HG03354 (cell line): Measurements from ENCODE around the gene SVOP.
A peak's percentile ranks its signal among the peaks of the same experiment; 100 is the strongest.
"Not testable (repeated sequence)": the region's sequence is repeated elsewhere in the genome, so short reads cannot be mapped to it uniquely, and the experiment has no call there.

Experiments used
- ATAC-seq: cut with Tn5 transposase; IDR thresholded peaks from one replicate; pipeline ENCODE4 v1.9.1; 2021; ENCODE audit warnings: mild to moderate bottlenecking; ENCODE audit not compliant: unreplicated experiment, poor library complexity, severe bottlenecking

Gene SVOP, protein sequence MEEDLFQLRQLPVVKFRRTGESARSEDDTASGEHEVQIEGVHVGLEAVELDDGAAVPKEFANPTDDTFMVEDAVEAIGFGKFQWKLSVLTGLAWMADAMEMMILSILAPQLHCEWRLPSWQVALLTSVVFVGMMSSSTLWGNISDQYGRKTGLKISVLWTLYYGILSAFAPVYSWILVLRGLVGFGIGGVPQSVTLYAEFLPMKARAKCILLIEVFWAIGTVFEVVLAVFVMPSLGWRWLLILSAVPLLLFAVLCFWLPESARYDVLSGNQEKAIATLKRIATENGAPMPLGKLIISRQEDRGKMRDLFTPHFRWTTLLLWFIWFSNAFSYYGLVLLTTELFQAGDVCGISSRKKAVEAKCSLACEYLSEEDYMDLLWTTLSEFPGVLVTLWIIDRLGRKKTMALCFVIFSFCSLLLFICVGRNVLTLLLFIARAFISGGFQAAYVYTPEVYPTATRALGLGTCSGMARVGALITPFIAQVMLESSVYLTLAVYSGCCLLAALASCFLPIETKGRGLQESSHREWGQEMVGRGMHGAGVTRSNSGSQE

GRCh38 chr12:109020796-109021380 lies at the start of gene SVOP:
SVOP (minus strand) TSS chr12:109021068; CDS start chr12:109020868, 200 bp downstream.
- ATAC-seq: no peak

GRCh38 chr12:109069307-109070271 lies 48.7 kb upstream of the SVOP start:
- no peak for ATAC-seq

- no peak for ATAC-seq
Observed at GRCh38 chr12:109065853-109066193, 45.0 kb upstream of the SVOP start.

DNA sequence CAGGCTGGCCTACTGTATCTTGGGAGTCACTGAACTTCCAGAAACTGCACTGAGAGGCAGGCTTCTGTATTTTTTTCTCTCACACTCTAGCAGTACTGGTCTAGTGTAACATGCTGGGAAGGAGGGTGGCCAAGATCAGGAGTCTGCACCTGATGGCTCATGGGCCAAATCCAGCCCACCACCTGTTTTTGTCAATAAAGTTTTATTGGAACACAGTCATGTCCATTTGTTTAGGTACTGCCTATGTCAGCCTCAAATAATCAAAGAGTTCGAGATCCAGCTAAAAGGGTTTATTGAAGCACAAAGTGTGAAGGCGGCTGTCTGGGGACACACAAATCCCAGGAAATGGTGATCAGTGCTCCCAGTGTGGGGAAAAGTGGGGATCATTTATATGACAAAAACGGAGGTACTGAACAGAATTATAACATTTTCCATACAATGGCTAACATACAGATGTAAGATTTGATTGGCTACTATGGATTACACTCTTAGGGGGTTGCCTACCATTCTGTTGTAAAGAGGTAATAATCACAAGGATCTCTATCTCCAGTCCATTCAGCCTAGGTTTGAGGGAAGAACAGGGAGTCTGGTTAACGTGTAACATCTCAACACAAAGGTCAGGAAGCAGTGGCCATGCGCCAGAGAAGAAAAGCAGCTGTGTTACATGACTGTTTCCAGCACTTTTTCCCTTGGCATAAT lies 44.4 kb upstream of the SVOP start:
- no peak for ATAC-seq

DNA sequence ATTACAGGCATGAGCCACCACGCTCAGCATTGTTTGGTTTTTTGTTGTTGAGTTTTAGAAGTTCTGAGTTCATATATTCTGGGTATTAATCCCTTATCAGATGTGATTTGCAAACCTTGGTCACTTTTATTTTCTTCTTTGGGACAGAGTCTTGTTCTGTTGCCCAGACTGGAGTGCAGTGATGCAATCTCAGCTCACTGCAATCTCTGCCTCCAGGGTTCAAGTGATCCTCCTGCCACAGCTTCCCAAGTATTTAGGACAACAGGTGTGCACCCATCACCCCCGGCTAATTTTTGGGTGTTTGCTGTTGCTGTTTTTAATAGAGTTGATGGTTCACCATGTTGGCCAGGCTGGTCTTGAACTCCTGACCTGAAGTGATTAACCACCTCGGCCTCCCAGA lies 43.3 kb upstream of the SVOP start:
- no peak for ATAC-seq

DNA sequence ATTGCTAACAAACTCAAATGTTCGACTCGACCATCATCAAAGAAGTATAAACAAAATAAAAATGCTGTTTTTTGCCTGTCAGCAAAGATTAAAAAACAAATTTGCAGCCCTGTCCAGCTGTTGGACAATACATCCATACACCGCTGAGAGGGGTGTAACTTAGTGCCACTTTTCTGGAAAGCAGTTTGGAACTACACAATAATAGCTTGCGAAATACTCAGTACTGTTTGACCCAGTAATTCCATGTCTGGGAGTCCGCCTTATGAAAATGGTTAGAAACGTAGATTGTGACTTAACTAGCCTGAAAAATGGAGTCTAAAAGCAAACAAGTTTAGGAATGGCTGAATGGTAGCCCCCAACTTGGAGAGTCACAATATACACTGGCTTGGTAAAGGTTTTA lies 37.9 kb upstream of the SVOP start:
- ATAC-seq: no peak

DNA sequence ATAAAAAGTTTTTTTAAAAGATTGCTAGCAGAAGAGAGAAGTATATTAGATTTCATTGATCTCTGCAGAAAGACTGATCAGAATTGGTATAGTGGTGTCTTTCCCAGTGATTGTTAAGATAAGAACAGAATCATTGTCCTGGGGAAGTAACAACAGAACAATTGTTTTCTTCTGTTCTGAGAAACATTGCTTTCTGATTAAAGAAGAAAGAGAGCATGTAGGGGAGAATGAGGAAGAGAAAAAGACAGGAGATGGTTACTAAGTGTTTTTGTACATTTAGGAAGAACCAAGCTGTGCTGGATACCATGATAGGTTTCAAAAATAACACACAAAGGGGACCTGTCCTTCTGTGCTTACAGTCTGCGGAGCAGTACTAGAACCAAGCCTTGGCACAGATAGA lies 36.5 kb upstream of the SVOP start:
- no peak for ATAC-seq

DNA sequence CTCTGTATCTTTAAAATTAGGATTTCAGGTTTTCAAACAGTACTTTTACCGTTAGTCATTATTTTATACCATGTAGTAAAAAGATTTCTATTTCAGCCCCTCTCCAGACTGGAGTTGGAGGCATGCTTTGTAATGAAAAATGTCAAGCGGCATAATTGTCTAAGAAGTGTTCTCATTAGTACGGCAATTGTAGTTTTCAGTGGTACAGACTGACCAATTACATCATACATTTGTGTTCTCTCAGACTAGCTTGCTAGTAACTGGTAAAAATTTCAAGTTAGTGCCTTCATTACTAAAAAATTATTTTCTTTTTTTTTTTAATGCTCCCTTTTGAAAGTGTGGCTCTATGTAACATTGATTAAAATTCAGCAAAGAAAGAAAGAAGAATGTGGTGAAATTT lies 36.0 kb upstream of the SVOP start:
- ATAC-seq: no peak

DNA sequence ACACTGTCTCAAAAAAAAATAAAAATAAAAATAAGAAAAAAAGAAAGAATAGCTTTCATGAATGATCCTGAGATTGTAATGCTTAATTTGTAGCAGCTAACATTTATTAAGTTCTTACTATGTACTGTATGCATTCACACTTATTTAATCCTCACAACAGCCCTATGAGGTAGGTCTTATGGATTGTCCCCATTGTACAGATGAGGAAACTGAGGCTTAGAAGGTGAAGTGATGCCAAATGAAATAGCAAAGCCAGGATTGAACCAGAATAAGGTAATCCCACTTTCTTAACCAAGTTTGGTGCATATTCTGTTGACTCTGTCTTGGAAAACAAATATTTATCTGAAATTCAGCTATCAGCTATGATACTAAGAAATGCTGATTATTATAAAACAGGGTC lies 33.7 kb upstream of the SVOP start:
- ATAC-seq: no peak

DNA sequence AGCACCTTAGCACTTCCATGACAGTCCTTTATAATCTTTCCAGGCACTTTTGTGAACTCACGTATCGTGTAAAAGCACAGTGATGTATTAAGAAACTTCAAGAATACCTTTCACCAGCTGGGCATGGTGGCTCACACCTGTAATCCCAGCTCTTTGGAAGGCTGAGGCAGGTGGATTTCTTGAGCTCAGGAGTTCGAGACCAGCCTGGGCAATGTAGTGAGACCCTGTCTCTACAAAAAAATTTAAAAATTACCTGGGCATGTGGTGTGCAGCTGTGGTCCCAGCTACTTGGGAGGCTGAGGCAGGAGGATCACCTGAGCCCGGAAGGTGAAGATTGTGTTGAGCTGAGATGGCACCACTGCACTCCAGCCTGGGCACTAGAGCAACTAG lies 33.3 kb upstream of the SVOP start:
- ATAC-seq: not testable (repeated sequence)

GRCh38 chr12:109053382-109054123 lies 32.7 kb upstream of the SVOP start:
- ATAC-seq: peak; percentile 48

DNA sequence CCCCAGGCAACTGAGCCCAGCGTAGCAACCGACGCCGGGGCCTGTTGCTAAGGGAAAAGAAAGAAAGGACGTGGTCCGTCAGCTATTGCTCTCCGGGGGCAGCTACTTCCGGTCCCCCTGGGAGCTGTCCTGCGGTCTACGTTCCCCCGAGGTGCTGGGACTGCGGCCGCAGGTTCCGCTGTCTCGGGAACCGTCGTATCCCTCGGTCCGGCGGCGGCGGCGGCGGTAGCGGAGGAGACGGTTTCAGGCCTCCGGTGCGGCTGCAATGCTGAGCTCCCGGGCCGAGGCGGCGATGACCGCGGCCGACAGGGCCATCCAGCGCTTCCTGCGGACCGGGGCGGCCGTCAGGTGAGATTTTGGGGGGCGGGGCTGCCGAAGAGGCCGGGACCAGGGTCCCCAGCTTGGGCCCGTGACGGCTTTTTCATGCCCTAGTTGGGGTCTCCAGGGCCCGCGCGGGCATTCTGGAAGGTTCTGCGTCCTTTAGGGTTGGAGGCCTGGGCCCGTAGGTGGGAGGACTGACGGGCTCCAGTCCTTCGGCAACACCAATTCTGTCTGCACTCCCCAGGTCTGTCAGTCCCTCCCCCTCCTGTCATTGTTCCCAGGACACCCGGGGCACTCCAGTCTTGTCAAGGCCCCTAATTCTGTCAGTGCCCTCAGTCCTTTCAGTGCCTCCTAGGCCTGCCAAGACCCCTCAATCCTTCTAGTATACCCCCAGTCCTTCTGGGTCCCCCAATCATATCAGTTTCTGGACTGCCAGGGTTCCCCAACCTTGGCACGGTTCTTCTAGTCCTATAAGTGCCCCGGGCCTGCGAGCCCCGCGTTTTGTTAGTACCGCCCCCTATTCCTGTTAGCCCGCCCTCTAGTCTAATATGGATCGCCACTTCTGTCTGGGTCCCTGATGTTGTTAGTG lies 31.8 kb upstream of the SVOP start, which contains the start of gene USP30:
Gene USP30 (plus strand): TSS at position 163 of the 910 bp plus-strand sequence. CDS start 103 bp downstream, at position 266.
- ATAC-seq: peak; percentile 82

- no peak for ATAC-seq
Observed at GRCh38 chr12:109052097-109052413, 31.2 kb upstream of the SVOP start.

- ATAC-seq: not testable (repeated sequence)
Observed at GRCh38 chr12:109049794-109050193, 28.9 kb upstream of the SVOP start.

GRCh38 chr12:109048706-109049105 lies 27.8 kb upstream of the SVOP start:
- ATAC-seq: not testable (repeated sequence)

DNA sequence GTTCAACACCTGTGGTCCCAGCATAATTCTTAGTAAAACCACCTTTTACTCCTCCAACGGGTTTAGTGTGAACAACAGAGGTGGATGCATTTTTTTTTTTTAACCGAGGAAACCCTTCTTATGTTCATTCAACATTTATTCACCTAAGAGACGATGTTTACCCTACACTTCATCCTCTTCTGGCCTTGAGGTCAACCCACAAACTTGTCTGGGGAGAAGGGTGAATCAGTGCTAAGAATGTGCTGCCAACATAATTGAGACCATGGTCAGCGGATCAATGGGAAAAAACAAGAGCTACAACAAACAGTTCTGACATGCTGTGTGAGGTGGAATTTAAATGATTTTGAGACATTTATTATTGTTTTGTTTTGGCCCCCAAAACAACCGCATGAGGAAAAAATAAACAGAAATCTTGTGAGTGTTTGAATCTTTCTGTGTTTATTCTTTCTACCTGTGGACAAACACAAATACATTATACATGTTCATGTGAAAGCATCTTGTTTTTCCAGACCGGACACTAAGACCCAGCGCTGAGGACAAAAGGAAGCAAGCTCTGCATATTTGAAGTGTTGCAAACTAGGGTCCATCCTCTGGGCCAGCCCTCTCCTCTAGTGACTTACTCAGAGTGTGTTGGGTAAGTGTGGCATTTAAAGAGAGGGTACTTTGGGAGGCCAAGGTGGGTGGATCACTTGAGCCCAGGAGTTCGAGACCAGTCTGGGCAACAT lies 26.4 kb upstream of the SVOP start:
- ATAC-seq: no peak

GRCh38 chr12:109044241-109044640 lies 23.4 kb upstream of the SVOP start:
- no peak for ATAC-seq
